Ascending aorta (tissue), 2 donors: Measurements from ENCODE around the gene ADH1C. TPM values are rescaled to one million over a fixed set of nuclear protein-coding genes. Genes with fewer than 3 reads are reported as not detected.

Source experiments
- DNase-seq, 2 donors: peaks; one replicate each; pipeline ENCODE4 v3.0.0-alpha.2; 2019; ENCODE audit warnings: low spot score in 2 of 2
- H3K27ac ChIP-seq, 2 donors: fragments of 200-600 bp; sonication (generic); one replicate each; pipeline ENCODE4 v1.5.1; 2016 to 2017; ENCODE audit warnings: mild to moderate bottlenecking in 1 of 2
- H3K27me3 ChIP-seq: fragments of 200-600 bp; sonication (generic); one replicate; pipeline ENCODE4 v1.5.1; 2017
- H3K36me3 ChIP-seq, 2 donors: fragments of 200-600 bp; sonication (generic); one replicate each; pipeline ENCODE4 v1.5.1; 2016
- H3K4me1 ChIP-seq, 2 donors: fragments of 200-600 bp; sonication (generic); one replicate each; pipeline ENCODE4 v1.5.1; 2016 to 2017; ENCODE audit warnings: mild to moderate bottlenecking in 1 of 2
- H3K4me3 ChIP-seq, 2 donors: fragments of 200-600 bp; sonication (generic); one replicate each; pipeline ENCODE4 v1.5.1; 2016 to 2017; ENCODE audit warnings: mild to moderate bottlenecking in 1 of 2
- H3K9me3 ChIP-seq, 2 donors: fragments of 200-600 bp; sonication (generic); one replicate each; pipeline ENCODE4 v1.5.1; 2016
- intact Hi-C: fragments of 100-400 bp; cut with DNase I; formaldehyde crosslinking; loops from one replicate; pipeline ENCODE4 v1.15.1; 2023
- total RNA-seq: library from RNA; depleted of rRNA; stranded (reverse); fragments of >200 nt; gene quantifications from one replicate; pipeline ENCODE4 v1.1.0, GENCODE V29; 2016
- TF ChIP-seq, protein P1 (sequence below), 3 experiments: fragments of 200-600 bp in 2 of 3; fragments of 450-650 bp in 1 of 3; sonication (generic) in 2 of 3; IDR thresholded peaks; one replicate each; pipeline ENCODE4 v1.5.1; 2016 to 2019; ENCODE audit warnings: antibody characterized with exemption in 3 of 3, mild to moderate bottlenecking in 1 of 3, moderate library complexity in 1 of 3

ADH1C gene
- total RNA-seq, 1 donor from 2014 or later = 4.6 TPM

DNA sequence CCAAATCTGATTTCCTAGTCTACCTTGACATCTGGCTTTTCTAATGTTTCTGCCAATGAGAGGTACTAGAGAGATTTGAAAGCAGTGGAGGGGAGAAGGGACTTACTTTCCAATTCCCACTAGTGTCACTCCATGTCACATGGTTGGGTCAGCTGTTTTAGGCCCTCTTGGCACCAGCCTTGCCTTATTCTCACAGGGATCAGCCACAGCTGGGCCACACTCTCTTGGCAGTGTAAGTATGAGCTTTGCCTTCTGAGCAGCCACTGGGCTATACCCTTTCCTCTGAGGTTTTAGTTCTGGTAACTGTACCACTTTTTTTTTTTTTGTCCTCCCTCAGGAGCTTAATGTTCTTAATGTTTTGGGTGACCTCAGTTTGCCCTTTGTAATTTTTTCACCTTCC lies 10.2 kb upstream of the ADH1C start:
- H3K27me3 ChIP-seq = no peaks in the 10 kb centered on the region
- peaks cover 0 to 2% of the 10 kb centered on the region in 2 donors for H3K9me3 ChIP-seq
- no peaks in the 10 kb centered on the region for H3K36me3 ChIP-seq
- H3K4me1 ChIP-seq = peaks cover 3 to 24% of the 10 kb centered on the region in 2 donors
- intact Hi-C loops = no loop called here
- TF ChIP-seq, protein P1, sequence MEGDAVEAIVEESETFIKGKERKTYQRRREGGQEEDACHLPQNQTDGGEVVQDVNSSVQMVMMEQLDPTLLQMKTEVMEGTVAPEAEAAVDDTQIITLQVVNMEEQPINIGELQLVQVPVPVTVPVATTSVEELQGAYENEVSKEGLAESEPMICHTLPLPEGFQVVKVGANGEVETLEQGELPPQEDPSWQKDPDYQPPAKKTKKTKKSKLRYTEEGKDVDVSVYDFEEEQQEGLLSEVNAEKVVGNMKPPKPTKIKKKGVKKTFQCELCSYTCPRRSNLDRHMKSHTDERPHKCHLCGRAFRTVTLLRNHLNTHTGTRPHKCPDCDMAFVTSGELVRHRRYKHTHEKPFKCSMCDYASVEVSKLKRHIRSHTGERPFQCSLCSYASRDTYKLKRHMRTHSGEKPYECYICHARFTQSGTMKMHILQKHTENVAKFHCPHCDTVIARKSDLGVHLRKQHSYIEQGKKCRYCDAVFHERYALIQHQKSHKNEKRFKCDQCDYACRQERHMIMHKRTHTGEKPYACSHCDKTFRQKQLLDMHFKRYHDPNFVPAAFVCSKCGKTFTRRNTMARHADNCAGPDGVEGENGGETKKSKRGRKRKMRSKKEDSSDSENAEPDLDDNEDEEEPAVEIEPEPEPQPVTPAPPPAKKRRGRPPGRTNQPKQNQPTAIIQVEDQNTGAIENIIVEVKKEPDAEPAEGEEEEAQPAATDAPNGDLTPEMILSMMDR (IDR thresholded peaks at IDR 0.05) = no peak
- peak overlapping the region; percentile 72 to 74 for H3K27ac ChIP-seq
- H3K4me3 ChIP-seq = no peak overlapping the region
- no peak for DNase-seq

DNA sequence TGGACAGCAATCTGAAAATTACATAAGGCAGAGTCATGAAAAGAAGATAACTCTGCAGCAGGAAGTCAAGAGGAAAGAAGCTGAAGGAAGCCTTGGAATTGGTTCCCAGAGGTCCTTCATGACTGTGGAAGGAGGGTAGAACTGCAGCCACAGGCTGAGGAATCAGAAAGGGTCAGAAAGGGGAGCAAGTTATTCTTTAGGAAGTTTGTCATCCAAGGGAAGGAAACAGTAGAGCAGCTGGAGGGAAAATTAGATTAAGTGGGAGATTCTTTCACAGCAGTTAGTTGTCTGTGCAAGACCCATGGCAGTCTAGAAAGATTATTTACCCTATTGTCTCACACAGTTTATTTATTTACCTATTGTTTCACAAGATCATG lies 9.3 kb upstream of the ADH1C start:
- TF ChIP-seq, protein P1 (IDR thresholded peaks at IDR 0.05) = no peak
- Histone ChIP-seq H3K4me1 (peaks cover 3 to 24% of the 10 kb centered on the region in 2 donors), H3K9me3 (peaks cover 0 to 7% of the 10 kb centered on the region in 2 donors), H3K27me3 (no peaks in the 10 kb centered on the region), H3K36me3 (no peaks in the 10 kb centered on the region), H3K27ac (peak overlapping the region; percentile 72 to 74), H3K4me3 (no peak overlapping the region)
- no peak for DNase-seq
- intact Hi-C loops = no loop called here

DNA sequence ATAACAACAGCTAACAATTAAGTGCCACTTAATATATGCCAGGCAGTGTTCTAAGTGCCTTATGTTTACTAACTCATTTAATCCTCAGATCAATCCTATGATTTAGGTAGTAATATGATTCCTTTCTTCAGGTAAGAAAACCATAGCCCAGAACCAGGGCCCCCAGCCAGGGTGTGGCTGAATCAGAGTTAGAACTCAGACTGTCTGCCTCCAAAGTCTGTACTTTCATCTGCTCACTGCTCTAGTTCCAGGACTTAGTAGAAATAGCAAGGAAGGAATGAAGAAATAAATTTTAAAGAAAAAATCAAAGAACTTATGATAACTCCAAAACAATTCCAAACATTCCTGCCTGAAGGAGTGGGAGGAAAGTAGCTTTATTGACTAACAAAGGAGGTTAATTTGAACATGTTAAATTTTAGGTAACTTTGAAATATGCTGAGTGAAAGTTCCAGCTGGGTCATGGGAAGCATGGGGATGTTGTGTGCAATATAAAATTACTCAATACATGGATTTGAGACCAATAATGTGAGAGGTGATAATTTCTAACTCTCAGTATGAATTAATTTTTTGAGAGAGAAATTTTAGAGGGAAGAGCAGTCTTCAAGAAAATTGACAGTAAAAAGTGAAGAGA lies 8.8 kb upstream of the ADH1C start:
- Histone ChIP-seq H3K27me3 (no peaks in the 10 kb centered on the region), H3K9me3 (peaks cover 0 to 7% of the 10 kb centered on the region in 2 donors), H3K4me1 (peaks cover 3 to 24% of the 10 kb centered on the region in 2 donors), H3K36me3 (no peaks in the 10 kb centered on the region), H3K4me3 (no peak overlapping the region), H3K27ac (peak overlapping the region; percentile 72 to 74)
- TF ChIP-seq, protein P1 (IDR thresholded peaks at IDR 0.05) = no peak
- no peak for DNase-seq
- intact Hi-C loops = no loop called here

DNA sequence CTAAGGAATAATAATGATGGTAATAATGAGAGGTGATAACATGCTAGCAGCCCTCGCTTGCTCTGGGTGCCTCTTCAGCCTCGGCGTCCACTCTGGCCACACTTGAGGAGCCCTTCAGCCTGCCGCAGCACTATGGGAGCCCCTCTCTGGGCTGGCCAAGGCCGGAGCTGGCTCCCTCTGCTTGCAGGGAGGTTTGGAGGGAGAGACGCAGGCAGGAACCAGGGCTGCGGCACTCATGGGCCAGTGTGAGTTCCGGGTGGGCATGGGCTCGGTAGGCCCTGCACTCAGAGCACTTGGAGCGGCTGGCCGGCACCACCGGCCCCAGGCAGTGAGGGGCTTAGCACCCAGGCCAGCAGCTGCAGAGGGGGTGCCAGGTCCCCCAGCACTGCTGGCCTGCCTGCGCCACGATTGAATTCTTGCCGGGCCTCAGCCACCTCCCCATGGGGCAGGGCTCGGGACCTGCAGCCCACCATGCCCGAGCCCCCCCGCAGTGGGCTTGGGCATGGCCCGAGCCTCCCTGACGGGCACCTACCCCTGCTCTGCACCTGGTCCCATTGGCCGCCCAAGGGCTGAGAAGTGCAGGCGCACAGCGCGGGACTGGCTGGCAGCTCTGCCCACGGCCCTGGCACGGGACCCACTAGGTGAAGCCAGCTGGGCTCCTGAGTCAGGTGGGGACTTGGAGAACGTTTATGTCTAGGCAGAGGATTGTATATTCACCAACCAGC lies 7.1 kb upstream of the ADH1C start:
- Histone ChIP-seq H3K4me3 (no peak overlapping the region), H3K4me1 (peaks cover 3 to 24% of the 10 kb centered on the region in 2 donors), H3K27me3 (no peaks in the 10 kb centered on the region), H3K36me3 (no peaks in the 10 kb centered on the region), H3K27ac (no peak overlapping the region), H3K9me3 (peaks cover 0 to 9% of the 10 kb centered on the region in 2 donors)
- intact Hi-C loops = no loop called here
- DNase-seq = no peak
- TF ChIP-seq, protein P1 (IDR thresholded peaks at IDR 0.05) = no peak

DNA sequence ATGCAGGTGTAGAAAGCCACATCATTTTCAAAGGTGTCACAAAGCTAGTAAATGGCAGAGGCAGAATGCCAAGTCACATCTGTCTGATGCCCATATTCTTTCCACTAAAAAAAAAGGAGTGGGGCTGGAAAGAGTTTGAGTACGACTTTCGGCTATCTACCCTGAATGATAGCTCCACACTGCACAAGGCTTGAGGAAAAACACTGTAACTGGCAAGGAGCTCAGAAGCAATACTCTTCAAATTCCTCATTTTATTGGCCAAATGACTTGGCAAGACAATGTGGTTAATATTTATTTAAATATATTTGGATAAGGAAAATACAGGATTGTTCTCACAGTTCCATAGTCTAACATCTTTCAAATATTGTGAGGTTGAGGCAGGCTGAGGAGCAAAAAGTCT lies 5.4 kb upstream of the ADH1C start:
- Histone ChIP-seq H3K27ac (peak overlapping the region; percentile 52 to 69), H3K4me3 (no peak overlapping the region), H3K36me3 (no peaks in the 10 kb centered on the region), H3K4me1 (peaks cover 3 to 20% of the 10 kb centered on the region in 2 donors), H3K9me3 (peaks cover 0 to 9% of the 10 kb centered on the region in 2 donors), H3K27me3 (no peaks in the 10 kb centered on the region)
- TF ChIP-seq, protein P1 (IDR thresholded peaks at IDR 0.05) = no peak
- DNase-seq = no peak
- intact Hi-C loops = no loop called here
